GM08714 (cell line): ENCODE data around the gene WDR18.
A peak's percentile ranks its signal among the peaks of the same experiment; 100 is the strongest.

ENCODE experiments used
- H3K4me3 ChIP-seq: fragments of 200-500 bp; sonication (Bioruptor generic); 2 replicates; pipeline ENCODE4 v1.5.1; 2014; ENCODE audit warnings: mild to moderate bottlenecking, low read length, inconsistent platforms
- ZNF274 ChIP-seq: IDR thresholded peaks from 2 replicates; pipeline ENCODE4 v1.6.1; 2012; ENCODE audit warnings: mild to moderate bottlenecking, low read depth, low read length

The WDR18 gene

GRCh38 chr19:1037621-1038064 is 53.5 kb downstream of the WDR18 start:
- TF ChIP-seq ZNF274, result no peak
- H3K4me3 ChIP-seq, result no peak overlapping the region; the same call in 1 of the 2 replicates

GRCh38 chr19:1038978-1039645 is 55.0 kb downstream of the WDR18 start:
- H3K4me3 ChIP-seq, result peak overlapping the region; percentile 4; the same call in 1 of the 2 replicates
- no peak for TF ChIP-seq ZNF274

- TF ChIP-seq ZNF274, result no peak
- peak within 1 kb of the TSS; percentile 71 for H3K4me3 ChIP-seq
These were observed 55.7 kb downstream of the WDR18 start, which contains the start of gene ABCA7 for GRCh38 chr19:1039646-1040475. ABCA7 (plus strand) TSS chr19:1040107; CDS start chr19:1041362, 1,255 bp downstream.

DNA sequence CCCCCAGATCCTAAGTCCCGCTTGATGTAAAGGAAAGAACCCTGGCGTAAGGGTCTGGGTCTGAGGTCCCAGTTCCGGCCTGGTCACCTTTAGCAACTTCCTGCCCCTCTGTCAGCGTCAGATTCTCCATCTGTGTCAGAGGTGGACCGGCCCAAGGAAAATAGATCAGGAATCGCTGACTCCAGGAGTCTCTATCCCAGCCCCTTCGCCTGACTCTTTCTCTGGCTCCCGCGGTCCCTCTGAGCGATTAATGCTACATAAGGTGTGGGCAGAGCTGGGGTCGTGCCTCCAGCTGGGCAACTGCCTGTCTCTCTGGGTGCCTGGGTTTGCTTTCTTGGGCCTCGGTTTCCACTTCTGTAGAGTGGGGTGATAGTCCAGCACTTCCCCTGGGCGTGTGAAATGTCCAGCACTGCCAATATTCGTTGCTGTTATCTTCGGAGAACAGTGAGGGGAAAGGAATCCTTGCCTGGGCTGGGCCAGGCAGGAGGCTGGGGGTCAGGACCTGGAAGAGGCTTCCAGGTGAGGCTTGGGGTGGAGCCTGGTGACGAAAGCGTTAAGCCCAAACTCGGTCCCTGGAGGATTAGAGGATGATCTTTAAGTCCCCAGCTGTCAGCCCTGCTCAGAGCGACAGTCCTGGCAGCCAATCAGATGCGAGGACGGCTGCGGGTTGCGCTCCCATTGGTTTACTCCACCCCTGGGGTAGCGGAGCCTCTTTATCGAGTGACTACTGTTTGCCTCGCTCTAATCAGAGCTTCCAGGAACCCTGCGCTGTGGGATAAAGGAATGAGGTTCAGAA is 56.5 kb downstream of the WDR18 start:
- peak overlapping the region; percentile 71 for H3K4me3 ChIP-seq
- TF ChIP-seq ZNF274, result no peak

DNA sequence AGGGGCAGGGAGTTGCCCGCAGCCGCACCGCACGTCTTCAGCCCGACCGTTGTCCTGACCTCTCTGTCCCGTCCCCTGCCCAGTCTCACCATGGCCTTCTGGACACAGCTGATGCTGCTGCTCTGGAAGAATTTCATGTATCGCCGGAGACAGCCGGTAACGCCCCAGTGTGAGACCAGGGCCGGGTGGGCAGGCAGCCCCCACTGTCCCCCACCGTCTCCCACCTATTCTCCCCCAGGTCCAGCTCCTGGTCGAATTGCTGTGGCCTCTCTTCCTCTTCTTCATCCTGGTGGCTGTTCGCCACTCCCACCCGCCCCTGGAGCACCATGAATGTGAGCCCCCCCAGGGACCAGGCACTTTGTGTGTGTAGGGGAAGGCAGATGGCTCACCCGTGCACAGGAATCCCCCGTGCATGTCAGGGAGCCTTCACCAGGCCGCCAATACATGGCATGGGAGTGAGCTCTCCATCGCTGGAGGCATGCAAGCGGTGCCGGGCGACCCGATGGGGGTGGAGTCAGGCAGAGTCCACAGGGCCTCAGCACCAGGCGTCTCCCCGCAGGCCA is 57.2 kb downstream of the WDR18 start:
- H3K4me3 ChIP-seq, result peak overlapping the region; percentile 17; the same call in 1 of the 2 replicates
- no peak for TF ChIP-seq ZNF274

GRCh38 chr19:1041835-1042685 is 57.9 kb downstream of the WDR18 start:
- H3K4me3 ChIP-seq, result no peak overlapping the region
- TF ChIP-seq ZNF274, result no peak

GRCh38 chr19:1042689-1043511 is 58.8 kb downstream of the WDR18 start:
- H3K4me3 ChIP-seq, result no peak overlapping the region

More at GRCh38 chr19:1042689-1043511, 58.8 kb downstream of the WDR18 start:
- TF ChIP-seq ZNF274, result no peak
